ENCODE measurements around the gene UPF2. TPM values are rescaled to one million over a fixed set of nuclear protein-coding genes. Genes with fewer than 3 reads are reported as not detected.
A peak's percentile ranks its signal among the peaks of the same experiment; 100 is the strongest.

The UPF2 gene
- polyA plus RNA-seq, 1 donor (not counting 4 experiments of a cell fraction or from before 2014, with no cell fraction given): 20.3 TPM

DNA sequence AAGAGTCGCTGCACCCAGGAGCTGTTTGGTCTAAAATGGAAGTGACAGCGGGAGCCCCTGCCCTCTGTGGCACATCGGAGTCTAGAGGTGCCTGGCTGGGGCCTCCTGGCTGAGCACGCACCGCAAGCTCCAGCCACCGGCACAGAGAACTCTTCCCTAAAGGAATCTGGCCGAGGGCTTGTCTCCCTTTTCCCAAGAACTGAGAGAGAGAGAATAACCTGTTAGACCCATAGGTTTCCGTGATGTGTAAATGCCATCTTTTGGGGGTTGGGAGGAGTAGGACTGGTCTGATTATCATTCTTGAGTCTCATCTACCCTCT is 172.2 kb downstream of the UPF2 start:
- H3K4me3 ChIP-seq (ENCODE audit: control insufficient read depth in 2 of 3, extremely low read depth in 1 of 3, insufficient read depth in 2 of 3, low read depth in 1 of 3, low read length in 3 of 3): no peak overlapping the region
- peak overlapping the region; percentile 64 for H3K27ac ChIP-seq (ENCODE audit: control insufficient read depth, insufficient read depth, low read length)
- no peaks in the 10 kb centered on the region for H3K9me3 ChIP-seq (ENCODE audit: control insufficient read depth, low read depth, low read length)
- no peak for TF ChIP-seq EZH2 (IDR thresholded peaks at IDR 0.05; ENCODE audit: low read length)
- TF ChIP-seq, protein P1, sequence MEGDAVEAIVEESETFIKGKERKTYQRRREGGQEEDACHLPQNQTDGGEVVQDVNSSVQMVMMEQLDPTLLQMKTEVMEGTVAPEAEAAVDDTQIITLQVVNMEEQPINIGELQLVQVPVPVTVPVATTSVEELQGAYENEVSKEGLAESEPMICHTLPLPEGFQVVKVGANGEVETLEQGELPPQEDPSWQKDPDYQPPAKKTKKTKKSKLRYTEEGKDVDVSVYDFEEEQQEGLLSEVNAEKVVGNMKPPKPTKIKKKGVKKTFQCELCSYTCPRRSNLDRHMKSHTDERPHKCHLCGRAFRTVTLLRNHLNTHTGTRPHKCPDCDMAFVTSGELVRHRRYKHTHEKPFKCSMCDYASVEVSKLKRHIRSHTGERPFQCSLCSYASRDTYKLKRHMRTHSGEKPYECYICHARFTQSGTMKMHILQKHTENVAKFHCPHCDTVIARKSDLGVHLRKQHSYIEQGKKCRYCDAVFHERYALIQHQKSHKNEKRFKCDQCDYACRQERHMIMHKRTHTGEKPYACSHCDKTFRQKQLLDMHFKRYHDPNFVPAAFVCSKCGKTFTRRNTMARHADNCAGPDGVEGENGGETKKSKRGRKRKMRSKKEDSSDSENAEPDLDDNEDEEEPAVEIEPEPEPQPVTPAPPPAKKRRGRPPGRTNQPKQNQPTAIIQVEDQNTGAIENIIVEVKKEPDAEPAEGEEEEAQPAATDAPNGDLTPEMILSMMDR (optimal IDR thresholded peaks at IDR 0.05 in 1 of 3, IDR thresholded peaks at IDR 0.05 in 1 of 3, conservative IDR thresholded peaks at IDR 0.05 in 1 of 3; ENCODE audit: extremely low read depth in 1 of 3, insufficient read depth in 2 of 3, low read length in 3 of 3): no peak
- H3K27me3 ChIP-seq (ENCODE audit: control insufficient read depth, extremely low read depth, insufficient read depth, low read length): no peaks in the 10 kb centered on the region
- FAIRE-seq (peak; percentile 66), DNase-seq (ENCODE audit: low read depth, low spot score) (no peak)
- peaks cover 37% of the 10 kb centered on the region for H3K4me1 ChIP-seq (ENCODE audit: control insufficient read depth, extremely low read depth, insufficient read depth, low read length)
- H3K4me2 ChIP-seq (ENCODE audit: control insufficient read depth, extremely low read depth, insufficient read depth, low read depth, low read length): peak overlapping the region; percentile 52
- no peaks in the 10 kb centered on the region for H3K9me1 ChIP-seq (ENCODE audit: control insufficient read depth, extremely low read depth, insufficient read depth, low read length)
- peak overlapping the region; percentile 31 for H3K9ac ChIP-seq (ENCODE audit: control insufficient read depth, extremely low read depth, insufficient read depth, low read length)
- dilution Hi-C loops (cut with MboI; ENCODE audit: extremely low pct_ligation_motif_present, low sequenced_read_pairs): no loop called here
- H4K20me1 ChIP-seq (ENCODE audit: control insufficient read depth, extremely low read depth, insufficient read depth, low read length): no peaks in the 10 kb centered on the region
- no peak overlapping the region for H2AFZ ChIP-seq (ENCODE audit: control insufficient read depth, low read length)
- peaks cover 0 to 14% of the 10 kb centered on the region in 2 experiments for H3K36me3 ChIP-seq (ENCODE audit: control insufficient read depth in 2 of 2, extremely low read depth in 1 of 2, insufficient read depth in 2 of 2, low read length in 2 of 2)
- peaks cover 6% of the 10 kb centered on the region for H3K79me2 ChIP-seq (ENCODE audit: control insufficient read depth, insufficient read depth, low read length)

Small RNAs within 50 kb of the gene (small RNA-seq; reads per million reads assigned to genes)
- 0 reads per million in 3 experiments for gene RNU6-1095P (ENCODE audit: insufficient read length in 3 of 3, low read depth in 3 of 3, low replicate concordance in 1 of 3)

Other genes starting within 250 kb of the UPF2 start
- 7.3 to 13.0 TPM (median 10.2 TPM) in 3 replicates for gene PROSER2, start 219.5 kb downstream of the UPF2 start, polyA plus RNA-seq
- gene DHTKD1, start 26.1 kb upstream of the UPF2 start, polyA plus RNA-seq: 7.8 to 19.5 TPM (median 12.8 TPM) in 3 replicates
- gene SEC61A2, start 86.9 kb upstream of the UPF2 start, polyA plus RNA-seq: 11.5 to 13.7 TPM (median 13.5 TPM) in 3 replicates
- 98.9 to 125 TPM (median 100 TPM) in 3 replicates for gene NUDT5, start 153.1 kb upstream of the UPF2 start, polyA plus RNA-seq
- 122 to 205 TPM (median 146 TPM) in 3 replicates for gene CDC123, start 153.4 kb upstream of the UPF2 start, polyA plus RNA-seq